ENCODE measurements around the gene GRK5. TPM values are rescaled to one million over a fixed set of nuclear protein-coding genes. Genes with fewer than 3 reads are reported as not detected.

Gene GRK5
- total RNA-seq, 6 experiments from 2014 or later: 9.7 to 16.8 (median 15.9) TPM

- Mint-ChIP-seq H3K9me3 (no peaks in the 10 kb centered on the region), H3K4me3 (no peak overlapping the region), H3K27ac (no peak overlapping the region), H3K4me1 (ENCODE audit: low read depth) (peaks cover 38% of the 10 kb centered on the region), H3K36me3 (ENCODE audit: low read depth) (no peaks in the 10 kb centered on the region; the same call in 1 of the 2 replicates), H3K27me3 (ENCODE audit: insufficient read depth) (no peaks in the 10 kb centered on the region; the same call in 1 of the 2 replicates)
- TF ChIP-seq, protein P1, sequence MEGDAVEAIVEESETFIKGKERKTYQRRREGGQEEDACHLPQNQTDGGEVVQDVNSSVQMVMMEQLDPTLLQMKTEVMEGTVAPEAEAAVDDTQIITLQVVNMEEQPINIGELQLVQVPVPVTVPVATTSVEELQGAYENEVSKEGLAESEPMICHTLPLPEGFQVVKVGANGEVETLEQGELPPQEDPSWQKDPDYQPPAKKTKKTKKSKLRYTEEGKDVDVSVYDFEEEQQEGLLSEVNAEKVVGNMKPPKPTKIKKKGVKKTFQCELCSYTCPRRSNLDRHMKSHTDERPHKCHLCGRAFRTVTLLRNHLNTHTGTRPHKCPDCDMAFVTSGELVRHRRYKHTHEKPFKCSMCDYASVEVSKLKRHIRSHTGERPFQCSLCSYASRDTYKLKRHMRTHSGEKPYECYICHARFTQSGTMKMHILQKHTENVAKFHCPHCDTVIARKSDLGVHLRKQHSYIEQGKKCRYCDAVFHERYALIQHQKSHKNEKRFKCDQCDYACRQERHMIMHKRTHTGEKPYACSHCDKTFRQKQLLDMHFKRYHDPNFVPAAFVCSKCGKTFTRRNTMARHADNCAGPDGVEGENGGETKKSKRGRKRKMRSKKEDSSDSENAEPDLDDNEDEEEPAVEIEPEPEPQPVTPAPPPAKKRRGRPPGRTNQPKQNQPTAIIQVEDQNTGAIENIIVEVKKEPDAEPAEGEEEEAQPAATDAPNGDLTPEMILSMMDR (IDR thresholded peaks at IDR 0.05): no peak
- DNase-seq: no peak
Measured at GRCh38 chr10:119217991-119218490, 10.7 kb downstream of the GRK5 start.

DNA sequence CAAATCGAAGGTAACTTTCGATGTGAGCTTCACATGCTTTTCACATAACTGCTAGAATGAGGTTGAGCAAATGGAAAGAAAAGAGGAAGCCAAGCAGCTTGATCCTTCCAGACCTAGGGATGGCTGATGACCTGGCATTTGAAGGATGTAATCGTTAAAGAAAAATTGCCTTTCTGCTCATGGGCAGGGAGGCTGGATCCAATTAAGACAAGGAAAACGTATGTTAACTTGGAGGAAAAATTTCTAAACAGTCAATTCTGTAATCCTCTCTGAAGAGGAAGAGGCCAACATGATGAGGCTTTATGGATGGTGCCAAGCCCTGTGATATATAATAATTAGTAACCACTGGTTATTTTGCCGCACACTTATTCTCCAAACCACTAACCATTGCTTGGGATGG is 12.5 kb downstream of the GRK5 start:
- Mint-ChIP-seq H3K9me3 (no peaks in the 10 kb centered on the region), H3K4me1 (ENCODE audit: low read depth) (peaks cover 38% of the 10 kb centered on the region), H3K27me3 (ENCODE audit: insufficient read depth) (no peaks in the 10 kb centered on the region), H3K4me3 (peak overlapping the region; percentile 9; the same call in 1 of the 2 replicates), H3K27ac (no peak overlapping the region), H3K36me3 (ENCODE audit: low read depth) (no peaks in the 10 kb centered on the region; the same call in 1 of the 2 replicates)
- TF ChIP-seq, protein P1 (IDR thresholded peaks at IDR 0.05): no peak
- no peak for DNase-seq

GRCh38 chr10:119221201-119221600 is 13.8 kb downstream of the GRK5 start:
- TF ChIP-seq, protein P1 (IDR thresholded peaks at IDR 0.05): no peak
- Mint-ChIP-seq H3K36me3 (ENCODE audit: low read depth) (no peaks in the 10 kb centered on the region; the same call in 1 of the 2 replicates), H3K4me3 (no peak overlapping the region), H3K4me1 (ENCODE audit: low read depth) (peaks cover 32% of the 10 kb centered on the region), H3K27me3 (ENCODE audit: insufficient read depth) (no peaks in the 10 kb centered on the region), H3K9me3 (no peaks in the 10 kb centered on the region), H3K27ac (no peak overlapping the region)
- no peak for DNase-seq

- Mint-ChIP-seq H3K4me3 (no peak overlapping the region), H3K36me3 (ENCODE audit: low read depth) (no peaks in the 10 kb centered on the region; the same call in 1 of the 2 replicates), H3K27me3 (ENCODE audit: insufficient read depth) (no peaks in the 10 kb centered on the region), H3K27ac (no peak overlapping the region), H3K9me3 (no peaks in the 10 kb centered on the region), H3K4me1 (ENCODE audit: low read depth) (peaks cover 31% of the 10 kb centered on the region)
- DNase-seq: no peak
- TF ChIP-seq, protein P1 (IDR thresholded peaks at IDR 0.05): no peak
Measured at GRCh38 chr10:119221666-119222065, 14.3 kb downstream of the GRK5 start.

GRCh38 chr10:119222537-119222936 is 15.2 kb downstream of the GRK5 start:
- Mint-ChIP-seq H3K27ac (no peak overlapping the region), H3K4me3 (no peak overlapping the region), H3K36me3 (ENCODE audit: low read depth) (no peaks in the 10 kb centered on the region; the same call in 1 of the 2 replicates), H3K27me3 (ENCODE audit: insufficient read depth) (no peaks in the 10 kb centered on the region), H3K9me3 (no peaks in the 10 kb centered on the region), H3K4me1 (ENCODE audit: low read depth) (peaks cover 31% of the 10 kb centered on the region)
- DNase-seq: no peak
- TF ChIP-seq, protein P1 (IDR thresholded peaks at IDR 0.05): no peak
